ENCODE results near the gene UNC119. TPM values are rescaled to one million over a fixed set of nuclear protein-coding genes. Genes with fewer than 3 reads are reported as not detected.

Gene UNC119
- total and polyA plus RNA-seq, 2 donors (not counting 1 experiment from before 2014, with no cell fraction given), result 19.2 to 26.4 TPM

- Histone ChIP-seq H3K4me1 (ENCODE audit: control insufficient read depth, extremely low read depth, insufficient read depth, low read length) (no peaks in the 10 kb centered on the region), H3K27me3 (ENCODE audit: control insufficient read depth, insufficient read depth, low read length) (peaks cover 6% of the 10 kb centered on the region), H3K27ac (ENCODE audit: insufficient read depth, low read length) (no peak overlapping the region), H2AFZ (ENCODE audit: low read length) (no peak overlapping the region), H3K36me3 (ENCODE audit: control insufficient read depth, insufficient read depth, low read length) (no peaks in the 10 kb centered on the region), H4K20me1 (ENCODE audit: control insufficient read depth, extremely low read depth, insufficient read depth, low read length) (no peaks in the 10 kb centered on the region), H3K79me2 (ENCODE audit: control insufficient read depth, insufficient read depth, low read length) (no peaks in the 10 kb centered on the region), H3K4me2 (ENCODE audit: extremely low read depth, insufficient read depth, low read length) (no peak overlapping the region), H3K9me3 (ENCODE audit: control insufficient read depth, insufficient read depth, low read depth, low read length) (no peaks in the 10 kb centered on the region), H3K4me3 (replicated peaks in 1 of 4; ENCODE audit: control extremely low read depth in 1 of 4, insufficient read depth in 1 of 4, low read depth in 3 of 4, low read length in 4 of 4) (no peak overlapping the region), H3K9ac (ENCODE audit: insufficient read depth, low read length) (no peak overlapping the region)
- TF ChIP-seq EZH2 (IDR thresholded peaks at IDR 0.05; ENCODE audit: low read length, missing control alignments), result no peak
- TF ChIP-seq CTCF (conservative IDR thresholded peaks at IDR 0.05 in 1 of 2, IDR thresholded peaks at IDR 0.05 in 1 of 2; ENCODE audit: low read depth in 1 of 2, low read length in 2 of 2), result no peak
- no peak for DNase-seq (ENCODE audit: low read depth in 2 of 2)
Measured at GRCh38 chr17:28501421-28502284, 50.8 kb downstream of the UNC119 start.

GRCh38 chr17:28500712-28501379, 51.6 kb downstream of the UNC119 start:
- no peaks in the 10 kb centered on the region for H3K79me2 ChIP-seq (ENCODE audit: control insufficient read depth, insufficient read depth, low read length)
- H2AFZ ChIP-seq (ENCODE audit: low read length), result no peak overlapping the region
- TF ChIP-seq CTCF (conservative IDR thresholded peaks at IDR 0.05 in 1 of 2, IDR thresholded peaks at IDR 0.05 in 1 of 2; ENCODE audit: low read depth in 1 of 2, low read length in 2 of 2) (no peak), EZH2 (IDR thresholded peaks at IDR 0.05; ENCODE audit: low read length, missing control alignments) (no peak)
- no peaks in the 10 kb centered on the region for H3K36me3 ChIP-seq (ENCODE audit: control insufficient read depth, insufficient read depth, low read length)
- no peak overlapping the region for H3K27ac ChIP-seq (ENCODE audit: insufficient read depth, low read length)
- H3K27me3 ChIP-seq (ENCODE audit: control insufficient read depth, insufficient read depth, low read length), result peaks cover 6% of the 10 kb centered on the region
- H3K4me2 ChIP-seq (ENCODE audit: extremely low read depth, insufficient read depth, low read length), result no peak overlapping the region
- no peak overlapping the region for H3K4me3 ChIP-seq (replicated peaks in 1 of 4; ENCODE audit: control extremely low read depth in 1 of 4, insufficient read depth in 1 of 4, low read depth in 3 of 4, low read length in 4 of 4)
- no peaks in the 10 kb centered on the region for H3K4me1 ChIP-seq (ENCODE audit: control insufficient read depth, extremely low read depth, insufficient read depth, low read length)
- H3K9ac ChIP-seq (ENCODE audit: insufficient read depth, low read length), result no peak overlapping the region
- H4K20me1 ChIP-seq (ENCODE audit: control insufficient read depth, extremely low read depth, insufficient read depth, low read length), result no peaks in the 10 kb centered on the region
- DNase-seq (ENCODE audit: low read depth in 2 of 2), result no peak
- no peaks in the 10 kb centered on the region for H3K9me3 ChIP-seq (ENCODE audit: control insufficient read depth, insufficient read depth, low read depth, low read length)

GRCh38 chr17:28499684-28500357, 52.6 kb downstream of the UNC119 start:
- no peak for TF ChIP-seq CTCF (conservative IDR thresholded peaks at IDR 0.05 in 1 of 2, IDR thresholded peaks at IDR 0.05 in 1 of 2; ENCODE audit: low read depth in 1 of 2, low read length in 2 of 2)
- no peak for TF ChIP-seq EZH2 (IDR thresholded peaks at IDR 0.05; ENCODE audit: low read length, missing control alignments)
- Histone ChIP-seq H2AFZ (ENCODE audit: low read length) (no peak overlapping the region), H3K4me1 (ENCODE audit: control insufficient read depth, extremely low read depth, insufficient read depth, low read length) (no peaks in the 10 kb centered on the region), H3K4me2 (ENCODE audit: extremely low read depth, insufficient read depth, low read length) (no peak overlapping the region), H3K36me3 (ENCODE audit: control insufficient read depth, insufficient read depth, low read length) (no peaks in the 10 kb centered on the region), H3K79me2 (ENCODE audit: control insufficient read depth, insufficient read depth, low read length) (no peaks in the 10 kb centered on the region), H3K27me3 (ENCODE audit: control insufficient read depth, insufficient read depth, low read length) (peaks cover 2% of the 10 kb centered on the region), H3K9me3 (ENCODE audit: control insufficient read depth, insufficient read depth, low read depth, low read length) (no peaks in the 10 kb centered on the region), H3K27ac (ENCODE audit: insufficient read depth, low read length) (no peak overlapping the region), H3K9ac (ENCODE audit: insufficient read depth, low read length) (no peak overlapping the region), H4K20me1 (ENCODE audit: control insufficient read depth, extremely low read depth, insufficient read depth, low read length) (no peaks in the 10 kb centered on the region), H3K4me3 (replicated peaks in 1 of 4; ENCODE audit: control extremely low read depth in 1 of 4, insufficient read depth in 1 of 4, low read depth in 3 of 4, low read length in 4 of 4) (no peak overlapping the region)
- no peak for DNase-seq (ENCODE audit: low read depth in 2 of 2)
